Measurements from ENCODE around the gene COX7B2.

- TF ChIP-seq, protein P1, sequence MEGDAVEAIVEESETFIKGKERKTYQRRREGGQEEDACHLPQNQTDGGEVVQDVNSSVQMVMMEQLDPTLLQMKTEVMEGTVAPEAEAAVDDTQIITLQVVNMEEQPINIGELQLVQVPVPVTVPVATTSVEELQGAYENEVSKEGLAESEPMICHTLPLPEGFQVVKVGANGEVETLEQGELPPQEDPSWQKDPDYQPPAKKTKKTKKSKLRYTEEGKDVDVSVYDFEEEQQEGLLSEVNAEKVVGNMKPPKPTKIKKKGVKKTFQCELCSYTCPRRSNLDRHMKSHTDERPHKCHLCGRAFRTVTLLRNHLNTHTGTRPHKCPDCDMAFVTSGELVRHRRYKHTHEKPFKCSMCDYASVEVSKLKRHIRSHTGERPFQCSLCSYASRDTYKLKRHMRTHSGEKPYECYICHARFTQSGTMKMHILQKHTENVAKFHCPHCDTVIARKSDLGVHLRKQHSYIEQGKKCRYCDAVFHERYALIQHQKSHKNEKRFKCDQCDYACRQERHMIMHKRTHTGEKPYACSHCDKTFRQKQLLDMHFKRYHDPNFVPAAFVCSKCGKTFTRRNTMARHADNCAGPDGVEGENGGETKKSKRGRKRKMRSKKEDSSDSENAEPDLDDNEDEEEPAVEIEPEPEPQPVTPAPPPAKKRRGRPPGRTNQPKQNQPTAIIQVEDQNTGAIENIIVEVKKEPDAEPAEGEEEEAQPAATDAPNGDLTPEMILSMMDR (IDR thresholded peaks at IDR 0.05): no peak
- TF ChIP-seq POLR2A (IDR thresholded peaks at IDR 0.05): no peak
These were observed 25.7 kb upstream of the COX7B2 start for GRCh38 chr4:46934726-46935125.
